Transverse colon (tissue), 4 donors: ENCODE data around the gene KRI1. TPM values are rescaled to one million over a fixed set of nuclear protein-coding genes. Genes with fewer than 3 reads are reported as not detected.

Source experiments
- DNase-seq: peaks from one replicate; pipeline ENCODE4 v3.0.0-alpha.2; 2019
- H3K27ac ChIP-seq, 4 donors: fragments of 200-600 bp; sonication (generic); 2 replicates each; pipeline ENCODE4 v1.5.1; 2016 to 2018; ENCODE audit warnings: inconsistent platforms in 4 of 4
- H3K27me3 ChIP-seq: fragments of 200-600 bp; sonication (generic); 2 replicates; pipeline ENCODE4 v1.5.1; 2017; ENCODE audit warnings: inconsistent platforms
- H3K36me3 ChIP-seq, 4 donors: fragments of 200-600 bp; sonication (generic); 2 replicates each; pipeline ENCODE4 v1.5.1; 2017 to 2019; ENCODE audit warnings: inconsistent platforms in 4 of 4
- H3K4me1 ChIP-seq, 4 donors: fragments of 200-600 bp; sonication (generic); 2 replicates each; pipeline ENCODE4 v1.5.1; 2017 to 2020; ENCODE audit warnings: inconsistent platforms in 4 of 4
- H3K4me3 ChIP-seq, 4 donors: fragments of 200-600 bp; sonication (generic); 1 replicate in 1 of 4; 2 replicates in 3 of 4; pipeline versions ENCODE4 v1.5.1 to v1.6.1; 2017 to 2019; ENCODE audit warnings: inconsistent platforms in 4 of 4
- H3K9me3 ChIP-seq, 2 donors: fragments of 200-600 bp; sonication (generic); 2 replicates each; pipeline ENCODE4 v1.5.1; 2017 to 2019; ENCODE audit warnings: inconsistent platforms in 2 of 2
- EP300 ChIP-seq: sonication (generic); formaldehyde crosslinking; IDR thresholded peaks from one replicate; pipeline ENCODE4 v1.6.1; 2017; ENCODE audit warnings: antibody characterized with exemption, low read depth
- POLR2A ChIP-seq: fragments of 450-650 bp; IDR thresholded peaks from one replicate; pipeline ENCODE4 v1.6.1; 2016; ENCODE audit warnings: antibody characterized with exemption, mild to moderate bottlenecking, moderate library complexity
- POLR2AphosphoS5 ChIP-seq, 3 donors: sonication (generic); formaldehyde crosslinking; IDR thresholded peaks; one replicate each; pipeline ENCODE4 v1.6.1; 2016; ENCODE audit warnings: antibody characterized with exemption in 3 of 3
- WGBS, 2 donors: methylation state at CpG; one replicate each; pipeline ENCODE4 v1.1.5; 2018; ENCODE audit warnings: low coverage in 1 of 2; 5-methylcytosine and 5-hydroxymethylcytosine counted together
- in situ Hi-C, 4 donors: fragments of 200-750 bp; cut with MboI; loops; one replicate each; pipeline versions ENCODE4 v1.15.0 to v1.15.1; 2017; ENCODE audit warnings: low sequenced_read_pairs in 3 of 4, low pct_ligation_motif_present in 1 of 4, low pct_unique_long_range_greater_than_20kb in 1 of 4
- intact Hi-C: fragments of 100-400 bp; cut with DNase I; formaldehyde crosslinking; loops from one replicate; pipeline ENCODE4 v1.15.1; 2023; ENCODE audit warnings: low total_unique reads
- total RNA-seq, 4 donors: library from RNA; depleted of rRNA; stranded (reverse); fragments of >200 nt; gene quantifications; one replicate each; pipeline ENCODE4 v1.1.0, GENCODE V29; 2016
- TF ChIP-seq, protein P1 (sequence below), 5 experiments: fragments of 200-600 bp in 3 of 5; fragments of 450-650 bp in 2 of 5; sonication (generic) in 3 of 5; IDR thresholded peaks; 1 replicate in 2 of 5; 2 replicates in 3 of 5; pipeline ENCODE4 v1.5.1; 2016 to 2017; ENCODE audit warnings: antibody characterized with exemption in 5 of 5, inconsistent platforms in 3 of 5, mild to moderate bottlenecking in 2 of 5, moderate library complexity in 1 of 5

The KRI1 gene
- total RNA-seq, 4 donors from 2014 or later: 12.7 to 53.1 (median 27.9) TPM

DNA sequence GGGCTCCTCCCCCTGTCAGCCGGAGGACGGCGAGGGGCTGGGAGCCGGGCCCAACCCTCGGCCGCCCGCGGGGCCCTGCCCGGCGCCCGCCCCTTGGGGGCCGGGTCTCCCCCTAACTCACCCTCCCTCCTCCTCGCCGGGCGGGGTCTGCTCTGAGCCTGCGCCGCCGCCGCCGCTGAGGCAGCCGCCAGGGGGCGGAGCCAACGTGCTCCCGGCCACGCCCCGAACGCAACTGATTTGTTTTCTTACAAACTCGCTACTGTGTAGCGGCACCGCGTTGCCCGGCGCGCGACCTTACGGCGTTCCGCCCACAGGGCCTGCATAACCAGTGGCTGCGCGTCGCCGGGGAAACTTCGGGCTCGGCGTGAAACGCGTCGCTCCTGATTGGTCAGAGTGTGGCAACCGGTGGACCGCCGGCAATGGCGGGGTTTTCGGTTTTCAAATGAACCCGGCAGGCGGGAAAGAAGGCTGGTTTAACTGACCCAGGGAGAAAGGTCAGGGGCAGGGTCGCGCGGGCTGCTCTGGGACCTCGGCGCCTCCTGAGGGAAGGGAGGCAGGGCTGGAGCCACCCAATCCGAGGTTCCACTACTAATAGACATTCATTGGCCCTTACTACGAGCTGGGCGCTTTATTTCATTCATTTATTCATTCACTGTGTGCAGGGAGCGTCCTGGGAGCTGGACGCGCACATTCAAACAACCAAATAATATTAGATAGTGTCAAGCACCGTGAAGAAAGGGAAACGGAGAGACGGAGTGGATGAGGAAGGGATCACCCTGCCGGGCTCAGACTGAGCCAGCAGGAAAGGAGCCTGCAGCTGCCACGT, 3.2 kb upstream of the KRI1 start, which contains the start of gene CDKN2D:
TSS of gene CDKN2D (minus strand) at position 154 of the 826 bp plus-strand sequence. CDS start 326 bp downstream, outside the sequence.
- in situ Hi-C loops: no loop called here

DNA sequence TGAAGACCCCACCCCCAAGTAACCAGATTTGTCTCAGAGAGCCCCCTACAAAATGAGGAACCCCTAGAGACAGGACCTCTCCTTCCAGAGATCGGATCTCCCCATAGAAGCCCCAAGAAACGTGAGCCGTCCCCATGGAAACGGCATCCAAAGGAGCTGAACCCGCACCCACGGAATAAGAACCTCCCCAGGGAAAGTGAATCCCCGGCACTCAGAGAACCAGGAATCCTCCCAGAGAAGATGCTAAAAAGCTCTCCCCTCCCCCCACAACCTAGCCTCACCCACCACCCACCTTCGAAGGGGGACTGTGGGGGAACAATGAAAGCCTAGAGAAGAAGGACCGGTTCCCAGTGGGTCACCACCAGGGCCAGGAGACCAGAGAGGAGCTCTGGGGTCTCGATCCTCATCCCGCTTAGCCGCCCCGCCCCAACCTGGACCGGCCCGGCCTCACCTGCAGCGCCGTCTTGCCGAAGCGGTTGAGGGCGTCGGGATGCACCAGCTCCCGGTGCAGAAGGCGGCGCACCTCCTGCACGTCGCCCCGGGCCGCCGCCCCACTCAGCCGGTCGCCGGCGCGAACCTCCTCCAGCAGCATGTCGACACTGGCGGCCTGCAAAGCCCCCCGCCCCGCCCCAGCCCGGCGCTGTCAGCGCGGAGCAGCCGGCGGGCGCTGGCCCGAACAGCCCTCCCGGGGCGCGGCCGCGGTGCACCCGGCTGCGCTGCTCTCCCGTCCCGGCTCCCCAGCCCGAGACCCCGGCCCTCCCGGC, 2.4 kb upstream of the KRI1 start:
- Histone ChIP-seq H3K36me3 (no peaks in the 10 kb centered on the region), H3K4me3 (peak overlapping the region; percentile 52 to 73 (median 65)), H3K27me3 (no peaks in the 10 kb centered on the region), H3K9me3 (no peaks in the 10 kb centered on the region), H3K27ac (peak overlapping the region; percentile 88 to 96 (median 90)), H3K4me1 (peaks cover 26 to 50% (median 35%) of the 10 kb centered on the region in 4 donors)
- no peak for TF ChIP-seq POLR2A
- TF ChIP-seq, protein P1, sequence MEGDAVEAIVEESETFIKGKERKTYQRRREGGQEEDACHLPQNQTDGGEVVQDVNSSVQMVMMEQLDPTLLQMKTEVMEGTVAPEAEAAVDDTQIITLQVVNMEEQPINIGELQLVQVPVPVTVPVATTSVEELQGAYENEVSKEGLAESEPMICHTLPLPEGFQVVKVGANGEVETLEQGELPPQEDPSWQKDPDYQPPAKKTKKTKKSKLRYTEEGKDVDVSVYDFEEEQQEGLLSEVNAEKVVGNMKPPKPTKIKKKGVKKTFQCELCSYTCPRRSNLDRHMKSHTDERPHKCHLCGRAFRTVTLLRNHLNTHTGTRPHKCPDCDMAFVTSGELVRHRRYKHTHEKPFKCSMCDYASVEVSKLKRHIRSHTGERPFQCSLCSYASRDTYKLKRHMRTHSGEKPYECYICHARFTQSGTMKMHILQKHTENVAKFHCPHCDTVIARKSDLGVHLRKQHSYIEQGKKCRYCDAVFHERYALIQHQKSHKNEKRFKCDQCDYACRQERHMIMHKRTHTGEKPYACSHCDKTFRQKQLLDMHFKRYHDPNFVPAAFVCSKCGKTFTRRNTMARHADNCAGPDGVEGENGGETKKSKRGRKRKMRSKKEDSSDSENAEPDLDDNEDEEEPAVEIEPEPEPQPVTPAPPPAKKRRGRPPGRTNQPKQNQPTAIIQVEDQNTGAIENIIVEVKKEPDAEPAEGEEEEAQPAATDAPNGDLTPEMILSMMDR (IDR thresholded peaks at IDR 0.05): no peak
- no peak for TF ChIP-seq POLR2AphosphoS5 (IDR thresholded peaks at IDR 0.05)
- no peak for TF ChIP-seq EP300
- intact Hi-C loops (loop anchor here (2.0 to 10.0 kb wide), 2 partner anchors 63 to 269 kb away; partner anchors contain the start of genes KEAP1 and TMED1), in situ Hi-C loops (no loop called here)
- DNase-seq: peak; percentile 63
- 0 to 2% methylated on average over 3 to 19 of the region's 58 CpGs for WGBS, 2 donors

More for the DNA sequence above, 3.2 kb upstream of the KRI1 start, which contains the start of gene CDKN2D:
- no peak for TF ChIP-seq EP300
- TF ChIP-seq POLR2AphosphoS5 (IDR thresholded peaks at IDR 0.05): peak; percentile 82 to 83 (median 83)
- TF ChIP-seq, protein P1 (IDR thresholded peaks at IDR 0.05): peak; percentile 29 to 77 (median 59)
- peak; percentile 55 for TF ChIP-seq POLR2A
- Histone ChIP-seq H3K4me1 (peaks cover 26 to 50% (median 35%) of the 10 kb centered on the region in 4 donors), H3K27ac (peak within 1 kb of the TSS; percentile 88 to 96 (median 90)), H3K4me3 (peak within 1 kb of the TSS; percentile 52 to 73 (median 65)), H3K9me3 (no peaks in the 10 kb centered on the region), H3K36me3 (no peaks in the 10 kb centered on the region), H3K27me3 (no peaks in the 10 kb centered on the region)
- WGBS, 2 donors: 0 to 2% methylated on average over 8 to 54 of the region's 71 CpGs
- DNase-seq: peak; percentile 100
- intact Hi-C loops: loop anchor here (2.0 to 10.0 kb wide), 2 partner anchors 64 to 268 kb away; partner anchors contain the start of genes KEAP1 and TMED1

DNA sequence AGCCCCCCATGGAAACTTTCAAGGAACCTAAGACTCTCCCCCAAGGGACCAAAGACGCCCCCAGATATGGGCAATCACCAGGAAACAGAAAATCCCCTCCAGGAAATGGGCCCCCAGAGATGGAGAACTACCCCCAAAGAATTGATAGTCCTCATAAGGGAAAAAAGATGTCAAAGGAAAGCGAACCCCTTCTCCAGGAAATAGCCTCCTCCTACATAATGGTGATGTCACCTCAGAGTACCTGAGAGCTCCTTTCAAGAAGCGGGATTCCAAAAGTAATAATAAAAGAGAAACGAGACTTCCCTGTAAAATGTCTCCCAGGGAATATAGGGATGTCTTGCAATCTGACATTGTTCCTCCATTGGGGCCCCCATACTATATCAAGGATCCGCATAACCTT, 1.8 kb upstream of the KRI1 start:
- Histone ChIP-seq H3K27me3 (no peaks in the 10 kb centered on the region), H3K4me1 (peaks cover 26 to 50% (median 35%) of the 10 kb centered on the region in 4 donors), H3K9me3 (no peaks in the 10 kb centered on the region), H3K4me3 (peak overlapping the region; percentile 52 to 73 (median 65)), H3K27ac (peak overlapping the region; percentile 88 to 96 (median 90)), H3K36me3 (no peaks in the 10 kb centered on the region)
- WGBS, 2 donors: 27 to 29% methylated on average over 4 to 5 of the region's 5 CpGs
- no peak for DNase-seq
- in situ Hi-C loops: no loop called here
- intact Hi-C loops: loop anchor here (2.0 to 10.0 kb wide), 2 partner anchors 63 to 269 kb away; partner anchors contain the start of genes KEAP1 and TMED1
- TF ChIP-seq POLR2AphosphoS5 (IDR thresholded peaks at IDR 0.05) (no peak), POLR2A (no peak), EP300 (no peak)
- TF ChIP-seq, protein P1 (IDR thresholded peaks at IDR 0.05): no peak
